Endothelial cell of umbilical vein (primary cell): ENCODE data around the gene ZNF804B.

Experiments used
- EZH2 ChIP-seq: IDR thresholded peaks from 2 replicates; pipeline ENCODE4 v1.6.1; 2012; ENCODE audit warnings: borderline replicate concordance, low read depth, mild to moderate bottlenecking, moderate library complexity, low read length, inconsistent platforms; ENCODE audit not compliant: severe bottlenecking
- MYC ChIP-seq: IDR thresholded peaks from one replicate; pipeline ENCODE4 v1.6.1; 2011; ENCODE audit warnings: mild to moderate bottlenecking, low read depth, low read length
- TF ChIP-seq, protein P1 (sequence below), 2 donors: IDR thresholded peaks; 1 replicate in 1 of 2; 2 replicates in 1 of 2; pipeline ENCODE4 v1.5.1; 2011; ENCODE audit warnings: low read length in 2 of 2, mild to moderate bottlenecking in 2 of 2, moderate library complexity in 2 of 2, control low read depth in 1 of 2, inconsistent platforms in 1 of 2, low read depth in 1 of 2; ENCODE audit not compliant: insufficient read depth in 1 of 2; ENCODE audit errors: extremely low read depth in 1 of 2

GRCh38 chr7:89028319-89028718 is 268.8 kb downstream of the ZNF804B start:
- TF ChIP-seq, protein P1, sequence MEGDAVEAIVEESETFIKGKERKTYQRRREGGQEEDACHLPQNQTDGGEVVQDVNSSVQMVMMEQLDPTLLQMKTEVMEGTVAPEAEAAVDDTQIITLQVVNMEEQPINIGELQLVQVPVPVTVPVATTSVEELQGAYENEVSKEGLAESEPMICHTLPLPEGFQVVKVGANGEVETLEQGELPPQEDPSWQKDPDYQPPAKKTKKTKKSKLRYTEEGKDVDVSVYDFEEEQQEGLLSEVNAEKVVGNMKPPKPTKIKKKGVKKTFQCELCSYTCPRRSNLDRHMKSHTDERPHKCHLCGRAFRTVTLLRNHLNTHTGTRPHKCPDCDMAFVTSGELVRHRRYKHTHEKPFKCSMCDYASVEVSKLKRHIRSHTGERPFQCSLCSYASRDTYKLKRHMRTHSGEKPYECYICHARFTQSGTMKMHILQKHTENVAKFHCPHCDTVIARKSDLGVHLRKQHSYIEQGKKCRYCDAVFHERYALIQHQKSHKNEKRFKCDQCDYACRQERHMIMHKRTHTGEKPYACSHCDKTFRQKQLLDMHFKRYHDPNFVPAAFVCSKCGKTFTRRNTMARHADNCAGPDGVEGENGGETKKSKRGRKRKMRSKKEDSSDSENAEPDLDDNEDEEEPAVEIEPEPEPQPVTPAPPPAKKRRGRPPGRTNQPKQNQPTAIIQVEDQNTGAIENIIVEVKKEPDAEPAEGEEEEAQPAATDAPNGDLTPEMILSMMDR (IDR thresholded peaks at IDR 0.05; ENCODE audit: extremely low read depth in 1 of 2, insufficient read depth in 1 of 2, low read depth in 1 of 2, low read length in 2 of 2): no peak
- no peak for TF ChIP-seq EZH2
- TF ChIP-seq MYC: no peak
